IMR-90 (cell line): ENCODE data around the gene KCTD5. TPM values are rescaled to one million over a fixed set of nuclear protein-coding genes. Genes with fewer than 3 reads are reported as not detected.
A peak's percentile ranks its signal among the peaks of the same experiment; 100 is the strongest.
"Not testable (repeated sequence)": the region's sequence is repeated elsewhere in the genome, so short reads cannot be mapped to it uniquely, and the experiment has no call there.

Source experiments
- ATAC-seq: fragments of 200-7000 bp; cut with Tn5 transposase; 2 replicates; pipeline ENCODE4 v1.9.1; 2020; ENCODE audit warnings: low read depth, mild to moderate bottlenecking, moderate library complexity
- BruUV-seq: library from RNA; stranded (reverse); fragments of 400-500 nt; replicated peaks from 2 replicates; lab custom pipeline; 2021; lab: Mats Ljungman, UMichigan
- CTCF ChIA-PET: fragments of 300-600 bp; formaldehyde crosslinking; extraction: SDS; loops from one replicate; lab custom pipeline; 2021; ENCODE audit warnings: antibody characterized with exemption; lab: Yijun Ruan, JAX
- POLR2A ChIA-PET: fragments of 300-600 bp; sonication (Branson Sonifier 250); formaldehyde crosslinking; loops from one replicate; lab custom pipeline; 2022; ENCODE audit warnings: antibody characterized with exemption; ENCODE audit not compliant: unreplicated experiment; lab: Charles Lee
- DNase-seq: peaks from one replicate; pipeline ENCODE4 v3.0.0; 2013
- H2AFZ ChIP-seq: replicated peaks from 2 replicates; pipeline ENCODE3; 2013; ENCODE audit warnings: low read length, mild to moderate bottlenecking; ENCODE audit not compliant: poor library complexity
- H2AK5ac ChIP-seq: 2 replicates; pipeline ENCODE4 v1.6.1; 2013; ENCODE audit warnings: low read depth, low read length, inconsistent platforms
- H2AK9ac ChIP-seq: replicated peaks from 2 replicates; pipeline ENCODE3; 2013; ENCODE audit warnings: mild to moderate bottlenecking, low read depth, low read length, moderate library complexity; ENCODE audit not compliant: poor library complexity
- H2BK120ac ChIP-seq: 2 replicates; pipeline ENCODE4 v1.6.1; 2013; ENCODE audit warnings: low read depth, low read length, inconsistent platforms
- H2BK15ac ChIP-seq: 3 replicates; pipeline ENCODE4 v1.6.1; 2013; ENCODE audit warnings: low read depth, low read length, inconsistent platforms
- H2BK20ac ChIP-seq: 2 replicates; pipeline ENCODE4 v1.6.1; 2013; ENCODE audit warnings: low read depth, mild to moderate bottlenecking, inconsistent platforms, low read length, moderate library complexity
- H2BK5ac ChIP-seq: 2 replicates; pipeline ENCODE4 v1.6.1; 2013; ENCODE audit warnings: mild to moderate bottlenecking, low read depth, low read length, inconsistent platforms; ENCODE audit not compliant: poor library complexity, severe bottlenecking
- H3K14ac ChIP-seq: replicated peaks from 2 replicates; pipeline ENCODE4 v1.6.1; 2013; ENCODE audit warnings: low read depth, low read length, inconsistent platforms
- H3K18ac ChIP-seq: 2 replicates; pipeline ENCODE4 v1.6.1; 2013; ENCODE audit warnings: low read depth, low read length, control low read depth
- H3K23ac ChIP-seq: 2 replicates; pipeline ENCODE4 v1.6.1; 2013; ENCODE audit warnings: low read depth, low read length, inconsistent platforms
- H3K27ac ChIP-seq: 2 replicates; pipeline ENCODE4 v1.5.1; 2013; ENCODE audit warnings: mild to moderate bottlenecking, control low read depth, low read length; ENCODE audit not compliant: insufficient read depth
- H3K27me3 ChIP-seq: 2 replicates; pipeline ENCODE4 v1.6.1; 2013; ENCODE audit warnings: low read length; ENCODE audit not compliant: control insufficient read depth, insufficient read depth
- H3K36me3 ChIP-seq: 2 replicates; pipeline ENCODE4 v1.6.1; 2013; ENCODE audit warnings: low read length, mixed read lengths; ENCODE audit not compliant: control insufficient read depth, insufficient read depth
- H3K4ac ChIP-seq: 2 replicates; pipeline ENCODE4 v1.6.1; 2013; ENCODE audit warnings: low read depth, low read length, inconsistent platforms
- H3K4me1 ChIP-seq: 2 replicates; pipeline ENCODE4 v1.6.1; 2013; ENCODE audit warnings: low read length, mixed read lengths; ENCODE audit not compliant: control insufficient read depth, insufficient read depth
- H3K4me2 ChIP-seq: 2 replicates; pipeline ENCODE4 v1.6.1; 2013; ENCODE audit warnings: low read depth, mild to moderate bottlenecking, control low read depth, low read length, moderate library complexity
- H3K4me3 ChIP-seq: 2 replicates; pipeline ENCODE4 v1.5.1; 2013; ENCODE audit warnings: low read depth, mild to moderate bottlenecking, control low read depth, low read length, moderate library complexity; ENCODE audit not compliant: insufficient read depth
- H3K56ac ChIP-seq: 2 replicates; pipeline ENCODE4 v1.6.1; 2013; ENCODE audit warnings: low read length, inconsistent platforms; ENCODE audit not compliant: insufficient read depth; ENCODE audit errors: extremely low read depth
- H3K79me1 ChIP-seq, 2 experiments: 2 replicates each; pipeline ENCODE4 v1.6.1; 2013; ENCODE audit warnings: low read length in 2 of 2, inconsistent platforms in 1 of 2, low read depth in 1 of 2
- H3K9ac ChIP-seq: 2 replicates; pipeline ENCODE4 v1.6.1; 2013; ENCODE audit warnings: low read depth, low read length, control low read depth
- H3K9me1 ChIP-seq: 2 replicates; pipeline ENCODE4 v1.6.1; 2013; ENCODE audit warnings: low read length, inconsistent platforms; ENCODE audit not compliant: insufficient read depth
- H3K9me3 ChIP-seq: 2 replicates; pipeline ENCODE4 v1.6.1; 2013; ENCODE audit warnings: low read length; ENCODE audit not compliant: control insufficient read depth, insufficient read depth
- H4K20me1 ChIP-seq: 2 replicates; pipeline ENCODE4 v1.6.1; 2013; ENCODE audit warnings: low read length, inconsistent platforms; ENCODE audit not compliant: insufficient read depth
- H4K5ac ChIP-seq: 2 replicates; pipeline ENCODE4 v1.6.1; 2013; ENCODE audit warnings: mild to moderate bottlenecking, low read depth, low read length, control low read depth
- H4K8ac ChIP-seq, 2 experiments: 2 replicates each; pipeline ENCODE4 v1.6.1; 2013; ENCODE audit warnings: low read depth in 2 of 2, low read length in 2 of 2, control low read depth in 1 of 2, inconsistent platforms in 1 of 2
- H4K91ac ChIP-seq: 2 replicates; pipeline ENCODE4 v1.6.1; 2013; ENCODE audit warnings: low read depth, low read length, inconsistent platforms; ENCODE audit not compliant: insufficient read depth
- RAD21 ChIP-seq: IDR thresholded peaks from 2 replicates; pipeline ENCODE4 v1.6.1; 2012; ENCODE audit warnings: low read length, improper control_type of control experiment
- SMC3 ChIP-seq: fragments of 150-350 bp; IDR thresholded peaks from 2 replicates; pipeline ENCODE4 v1.6.1; 2016; ENCODE audit warnings: low read depth, mild to moderate bottlenecking, antibody characterized with exemption, low read length, moderate library complexity
- WGBS, 2 experiments: methylation state at CpG; one replicate each; pipeline versions ENCODE4 v1.1.5 to v1.1.7; 2013; ENCODE audit warnings: missing lambda C conversion rate in 2 of 2; ENCODE audit not compliant: insufficient read length in 1 of 2; ENCODE audit errors: extremely low coverage in 2 of 2; 5-methylcytosine and 5-hydroxymethylcytosine counted together
- dilution Hi-C: fragments of 300-500 bp; cut with HindIII; formaldehyde crosslinking; loops from one replicate; pipeline ENCODE4 v1.14.3; 2018; ENCODE audit warnings: low sequenced_read_pairs; ENCODE audit not compliant: unreplicated experiment
- in situ Hi-C: fragments of 300-500 bp; cut with MboI; formaldehyde crosslinking; loops from 3 replicates; pipeline ENCODE4 v1.14.3; 2019; ENCODE audit warnings: low sequenced_read_pairs, inconsistent platforms, mixed read lengths
- intact Hi-C: fragments of 100-400 bp; cut with micrococcal nuclease; formaldehyde crosslinking; loops from 2 replicates; pipeline ENCODE4 v1.10.0; 2022
- polyA plus RNA-seq, 3 experiments: library from polyadenylated mRNA; depleted of rRNA; stranded (reverse); fragments of >200 nt; gene quantifications; 2 replicates each; pipeline ENCODE4 v1.2.3, GENCODE V29; 2012; ENCODE audit warnings: low replicate concordance in 1 of 3
- total RNA-seq: library from RNA; depleted of rRNA; stranded (reverse); fragments of >200 nt; gene quantifications from 2 replicates; pipeline ENCODE4 v1.2.3, GENCODE V29; 2012
- TF ChIP-seq, protein P1 (sequence below): conservative IDR thresholded peaks from 2 replicates; pipeline ENCODE4 v1.5.1; 2012; ENCODE audit warnings: mild to moderate bottlenecking, low read depth, low read length, improper control_type of control experiment

Gene KCTD5
- total and polyA plus RNA-seq, 2 of the 4 experiments (the other 2 are of a cell fraction), result 17.2 to 56.2 TPM

GRCh38 chr16:2660755-2661373, 21.5 kb upstream of the KCTD5 start:
- H3K4me1 ChIP-seq, H3K9me3 ChIP-seq, H4K20me1 ChIP-seq, H3K23ac ChIP-seq, intact Hi-C loops, H3K4me2 ChIP-seq, H2AK9ac ChIP-seq, H3K27ac ChIP-seq, H3K36me3 ChIP-seq, dilution Hi-C loops, H3K9me1 ChIP-seq, H2BK5ac ChIP-seq, H2AFZ ChIP-seq, in situ Hi-C loops, BruUV-seq, H2AK5ac ChIP-seq, H2BK20ac ChIP-seq, H4K5ac ChIP-seq, H3K4me3 ChIP-seq, H3K27me3 ChIP-seq, H3K14ac ChIP-seq, H3K56ac ChIP-seq, CTCF ChIA-PET, H3K18ac ChIP-seq, H4K91ac ChIP-seq, POLR2A ChIA-PET, H3K79me1 ChIP-seq, DNase-seq, H2BK15ac ChIP-seq, H2BK120ac ChIP-seq, H3K9ac ChIP-seq, H4K8ac ChIP-seq, H3K4ac ChIP-seq: not testable (repeated sequence)
- TF ChIP-seq SMC3 (peak; percentile 20; the same call in 1 of the 2 replicates), RAD21 (peak; percentile 39)
- TF ChIP-seq, protein P1, sequence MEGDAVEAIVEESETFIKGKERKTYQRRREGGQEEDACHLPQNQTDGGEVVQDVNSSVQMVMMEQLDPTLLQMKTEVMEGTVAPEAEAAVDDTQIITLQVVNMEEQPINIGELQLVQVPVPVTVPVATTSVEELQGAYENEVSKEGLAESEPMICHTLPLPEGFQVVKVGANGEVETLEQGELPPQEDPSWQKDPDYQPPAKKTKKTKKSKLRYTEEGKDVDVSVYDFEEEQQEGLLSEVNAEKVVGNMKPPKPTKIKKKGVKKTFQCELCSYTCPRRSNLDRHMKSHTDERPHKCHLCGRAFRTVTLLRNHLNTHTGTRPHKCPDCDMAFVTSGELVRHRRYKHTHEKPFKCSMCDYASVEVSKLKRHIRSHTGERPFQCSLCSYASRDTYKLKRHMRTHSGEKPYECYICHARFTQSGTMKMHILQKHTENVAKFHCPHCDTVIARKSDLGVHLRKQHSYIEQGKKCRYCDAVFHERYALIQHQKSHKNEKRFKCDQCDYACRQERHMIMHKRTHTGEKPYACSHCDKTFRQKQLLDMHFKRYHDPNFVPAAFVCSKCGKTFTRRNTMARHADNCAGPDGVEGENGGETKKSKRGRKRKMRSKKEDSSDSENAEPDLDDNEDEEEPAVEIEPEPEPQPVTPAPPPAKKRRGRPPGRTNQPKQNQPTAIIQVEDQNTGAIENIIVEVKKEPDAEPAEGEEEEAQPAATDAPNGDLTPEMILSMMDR, result peak; percentile 50
- WGBS, 2 experiments, result 16% methylated on average over 6 of the region's 21 CpGs; no CpG with 5 or more reads in 1 of the 2 experiments
- ATAC-seq, result peak; percentile 36; the same call in 1 of the 2 replicates
